Pulmonary artery endothelial cell (primary cell): Measurements from ENCODE around the gene UVRAG. TPM values are rescaled to one million over a fixed set of nuclear protein-coding genes. Genes with fewer than 3 reads are reported as not detected.

Source experiments
- DNase-seq: peaks from one replicate; pipeline ENCODE4 v3.0.0-alpha.2; 2011; ENCODE audit warnings: low read depth, low spot score
- total RNA-seq: library from RNA; depleted of rRNA; stranded (reverse); fragments of >200 nt; gene quantifications from 2 replicates; pipeline ENCODE4 v1.2.3, GENCODE V29; 2014

UVRAG gene
- total RNA-seq, 1 donor from 2014 or later, result 68.0 TPM

DNA sequence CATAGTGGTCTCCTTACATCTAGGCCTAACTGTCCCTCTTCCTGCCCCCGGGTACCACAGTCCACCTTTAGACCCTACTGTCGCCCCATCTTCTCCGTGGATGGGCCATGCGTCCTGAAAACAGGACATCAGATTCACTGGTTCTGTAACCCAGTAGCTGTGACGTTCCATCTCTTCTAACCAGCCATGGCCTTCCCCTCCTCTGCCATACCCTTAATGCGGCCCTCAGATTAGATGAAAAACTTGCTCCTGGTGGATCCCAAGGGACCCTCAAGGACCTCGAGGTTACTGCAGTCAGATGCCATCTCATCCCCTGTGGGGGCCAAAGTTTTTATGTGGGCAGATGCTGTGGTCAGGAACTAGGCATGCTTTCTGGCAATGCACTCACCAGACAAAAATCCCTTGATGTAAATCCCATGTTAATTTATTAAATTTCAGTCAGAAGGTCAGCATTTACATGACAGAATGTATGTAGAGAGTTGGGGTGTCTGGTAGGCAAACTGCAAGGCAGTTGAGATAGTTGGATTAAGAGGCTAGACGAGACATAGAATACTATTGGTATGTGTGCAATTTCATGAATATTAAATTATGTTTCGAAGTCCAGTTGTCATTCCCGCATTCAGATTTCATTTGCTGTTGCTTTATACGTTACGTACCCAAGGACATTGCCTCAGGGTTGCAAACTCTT lies 327.0 kb downstream of the UVRAG start:
- no peak for DNase-seq

DNA sequence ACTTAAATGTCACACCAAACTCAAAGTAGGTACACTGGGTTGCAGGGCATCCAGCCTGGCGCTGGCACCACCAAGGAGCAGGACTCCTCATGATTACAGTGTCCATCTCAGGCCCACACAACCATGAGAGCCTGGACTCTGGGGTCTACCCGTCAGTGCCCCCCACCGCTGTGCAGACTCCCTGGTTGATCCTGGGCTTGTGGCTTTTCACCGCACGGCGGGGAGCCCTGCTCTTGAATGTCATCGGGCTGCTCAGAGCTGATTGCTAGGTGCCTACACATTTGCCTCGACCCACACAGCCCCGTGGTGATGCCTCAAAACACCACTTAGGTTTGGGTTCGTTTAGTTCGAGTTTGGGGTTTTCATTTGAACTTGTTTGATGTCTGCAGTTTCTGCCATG lies 328.3 kb downstream of the UVRAG start:
- DNase-seq, result no peak

DNA sequence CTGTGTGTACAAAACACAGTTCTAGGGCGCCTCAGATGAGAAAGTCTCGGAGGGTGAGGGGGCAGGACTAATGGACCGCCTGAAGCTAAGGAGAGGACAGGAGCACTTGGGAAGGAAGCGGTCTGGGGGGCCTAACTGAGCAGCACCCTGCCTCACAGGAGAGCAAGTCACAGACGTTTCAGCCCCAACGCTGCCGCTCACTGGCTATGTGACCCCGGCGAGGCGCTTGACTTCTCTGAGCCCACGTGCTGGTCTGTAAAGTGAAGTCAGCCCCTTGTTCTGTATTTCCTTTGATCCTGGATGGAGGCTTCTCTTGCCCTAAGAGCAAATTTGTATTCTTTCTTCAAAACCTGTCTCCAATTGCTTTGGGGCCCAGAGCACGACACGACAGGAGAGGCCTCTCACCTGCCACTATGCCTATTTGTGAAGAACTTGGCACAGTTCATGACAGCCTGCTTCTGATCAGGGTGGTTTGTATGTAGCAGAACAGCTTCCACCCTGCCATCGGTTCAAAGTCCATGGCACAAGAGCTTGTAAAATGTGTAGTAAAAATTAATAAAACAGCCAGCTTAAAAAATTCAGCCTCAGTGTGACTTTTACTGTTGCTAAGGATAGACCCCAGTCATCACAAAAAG lies 332.2 kb downstream of the UVRAG start:
- DNase-seq, result no peak

DNA sequence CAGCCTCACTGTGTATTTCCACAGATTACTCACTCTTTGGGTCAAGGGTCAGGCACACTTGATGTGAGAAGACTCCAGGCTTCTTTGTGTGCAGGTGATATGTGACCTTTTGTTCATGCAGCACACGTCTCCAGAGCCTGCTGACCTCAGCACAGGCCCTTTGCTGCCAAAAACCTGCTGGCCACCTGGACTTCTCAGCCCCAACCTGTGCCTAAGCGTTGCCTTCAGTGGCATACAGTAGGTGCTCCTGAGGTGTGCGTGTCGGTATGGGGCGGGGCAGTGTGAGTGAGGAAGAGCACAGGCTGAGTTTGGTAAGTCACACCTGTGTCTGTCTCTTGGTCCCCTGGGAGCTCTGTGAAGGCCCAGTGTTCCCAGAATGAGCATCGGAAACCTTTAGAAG lies 333.2 kb downstream of the UVRAG start:
- DNase-seq, result no peak

DNA sequence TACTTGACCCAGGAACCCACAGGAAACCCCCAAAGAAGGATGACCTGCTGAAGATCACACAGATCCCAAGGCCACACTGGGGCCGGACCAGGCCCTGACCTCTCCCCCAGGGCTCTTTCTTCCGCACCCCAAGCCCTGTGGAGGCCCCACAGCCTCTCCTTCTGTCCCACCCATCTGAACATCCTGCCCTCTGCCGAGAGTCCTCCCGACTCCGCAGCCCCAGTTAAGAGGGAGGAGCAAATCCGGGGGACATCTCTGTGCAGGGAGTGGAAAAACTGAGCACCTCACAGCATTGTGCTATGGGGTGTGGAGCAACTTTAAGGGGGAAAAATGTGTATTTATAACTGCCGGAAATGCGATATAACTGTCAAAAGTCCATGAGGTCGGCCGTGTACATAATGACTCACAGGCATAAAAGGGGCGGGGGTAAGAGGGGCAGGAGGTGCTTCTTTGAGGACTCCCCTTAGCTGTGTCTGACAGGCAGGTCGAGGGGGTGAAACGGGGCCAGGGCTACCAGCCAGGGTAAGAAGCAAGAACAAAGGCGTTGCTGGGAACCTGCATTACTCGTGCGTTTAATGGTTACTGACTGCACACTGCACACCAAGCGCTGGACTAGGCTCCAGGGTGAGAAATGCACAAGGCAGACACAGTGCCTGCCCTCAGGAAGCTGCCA lies 334.1 kb downstream of the UVRAG start:
- DNase-seq, result no peak

DNA sequence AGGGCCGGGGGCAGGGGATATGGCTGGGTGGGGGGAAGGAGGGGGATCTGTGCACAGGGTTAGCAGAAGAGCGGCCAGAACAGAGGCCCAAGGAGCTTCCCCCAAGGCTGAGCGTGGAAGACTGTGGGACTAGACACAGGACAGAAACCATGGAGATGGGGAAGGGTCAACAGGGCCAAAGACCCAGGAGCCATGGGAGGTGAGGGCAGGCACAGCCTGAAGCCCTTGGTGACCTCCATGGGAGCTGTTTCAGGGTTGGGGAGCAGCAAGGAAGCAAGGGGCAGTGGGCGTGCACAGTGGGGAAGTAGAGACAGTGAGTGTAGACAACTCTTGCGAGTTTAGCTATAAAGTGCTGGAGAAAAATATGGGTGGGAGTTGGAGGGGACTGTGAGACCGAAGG lies 334.7 kb downstream of the UVRAG start:
- DNase-seq, result no peak

DNA sequence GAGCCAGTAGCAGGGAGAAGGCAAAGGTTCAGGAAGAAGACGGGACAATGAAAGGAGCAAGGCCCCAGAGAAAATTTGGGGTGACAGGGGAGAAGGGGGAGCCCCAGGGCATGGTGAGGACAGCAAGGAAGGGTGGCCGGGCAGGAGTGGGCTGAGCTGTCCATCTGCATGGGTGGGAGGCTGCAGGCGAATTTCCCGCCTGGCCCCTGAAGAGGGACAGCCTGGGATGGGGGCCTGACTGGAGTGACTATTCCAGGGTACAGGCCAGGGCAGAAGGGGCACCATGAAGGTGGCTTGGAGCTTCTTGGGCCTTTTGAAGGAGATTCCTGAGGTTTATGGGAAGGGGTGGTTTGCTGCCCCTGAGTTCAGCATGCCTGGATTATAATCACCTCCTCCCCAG lies 335.1 kb downstream of the UVRAG start:
- no peak for DNase-seq

DNA sequence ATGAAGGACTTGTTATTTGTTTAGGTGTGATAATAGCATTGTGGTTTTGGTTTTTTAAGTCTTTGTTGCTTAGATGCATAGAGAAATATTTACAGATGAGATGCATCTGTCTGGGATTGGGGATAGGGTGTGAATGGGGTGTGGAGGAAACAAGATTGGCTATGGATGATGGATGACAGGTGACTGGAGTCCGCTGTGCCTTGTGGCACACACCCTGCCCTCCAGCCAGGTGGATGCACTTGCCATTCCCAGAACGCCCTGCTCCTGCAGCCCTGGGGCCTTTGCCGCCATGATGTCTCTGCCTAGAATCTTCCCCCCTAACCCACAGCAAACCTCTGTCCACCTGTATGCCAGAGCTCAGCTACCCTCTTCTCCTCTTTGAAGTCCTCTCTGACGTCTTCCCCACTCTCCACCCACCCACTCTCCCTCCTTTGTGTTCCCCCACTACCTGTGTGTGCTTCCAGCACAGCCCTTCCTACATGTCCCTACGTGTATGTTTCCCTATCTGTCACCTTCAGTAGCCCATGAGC lies 336.6 kb downstream of the UVRAG start:
- no peak for DNase-seq

DNA sequence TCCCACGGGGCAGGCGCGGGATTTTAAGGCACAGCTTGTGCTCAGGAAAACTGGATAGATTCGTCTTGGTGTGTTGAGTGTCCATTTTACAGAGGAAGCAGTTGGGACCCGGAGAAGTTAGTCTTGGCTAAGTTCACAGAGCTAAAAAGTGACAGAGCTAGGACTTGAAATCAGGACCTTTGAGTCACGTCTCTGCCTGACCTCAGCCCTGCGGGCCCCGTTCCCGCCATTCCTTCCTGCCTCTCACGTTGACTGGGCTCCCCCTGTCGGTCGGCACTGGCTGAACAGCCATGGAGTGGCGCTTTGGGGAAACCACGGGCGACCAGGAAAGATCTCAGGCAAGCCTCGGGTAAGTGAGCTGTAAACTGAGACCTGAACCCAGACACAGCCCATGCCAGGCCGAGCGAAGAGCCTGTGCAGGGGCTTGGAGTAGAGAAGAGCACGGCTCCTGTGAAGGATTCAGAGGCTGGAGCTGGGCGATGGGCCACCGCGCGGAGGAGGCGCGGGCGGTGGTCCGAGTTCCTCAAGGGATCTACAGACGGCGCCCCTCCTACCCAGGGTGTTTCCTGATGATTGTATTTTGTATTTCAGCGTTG lies 337.2 kb downstream of the UVRAG start:
- DNase-seq, result peak; percentile 36

DNA sequence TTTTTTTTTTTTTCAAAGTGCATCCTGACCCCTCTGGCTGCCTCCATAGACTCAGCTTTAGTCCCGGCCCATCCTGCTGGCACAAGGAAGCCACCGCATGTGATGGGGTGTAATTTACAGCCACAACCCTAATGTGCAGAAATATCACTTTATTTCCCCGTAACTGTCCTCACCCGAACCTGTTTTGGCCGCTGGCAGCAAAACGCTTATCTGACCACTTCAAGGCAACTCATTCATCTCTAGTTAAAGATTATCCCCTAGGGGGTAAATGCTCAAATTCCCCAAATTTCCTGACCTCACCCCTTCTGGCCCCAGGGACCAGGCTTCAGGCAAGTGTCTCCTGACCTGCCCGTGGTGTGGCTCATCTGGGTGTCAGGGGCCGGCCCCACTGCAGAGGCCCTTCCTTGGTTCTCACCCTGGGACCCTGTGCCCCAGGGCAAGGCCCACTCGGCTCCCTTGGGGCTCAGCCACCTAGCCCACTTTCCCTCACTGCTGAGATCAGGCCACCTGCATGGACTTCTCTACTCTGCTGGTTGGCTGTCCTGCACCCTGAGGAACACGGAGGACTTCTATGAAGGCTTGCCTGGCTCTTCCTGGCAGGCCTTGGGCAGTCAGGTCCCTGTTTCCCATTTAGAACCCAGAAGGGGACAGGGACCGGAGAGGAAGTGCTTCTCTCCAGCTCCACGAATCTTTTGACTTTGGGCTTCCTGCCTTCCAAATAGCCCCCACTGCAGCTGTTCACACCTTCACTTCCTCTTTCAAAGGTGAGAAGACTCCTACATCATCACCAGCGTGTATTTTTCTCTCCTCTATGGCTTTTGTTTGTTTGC lies 337.9 kb downstream of the UVRAG start:
- no peak for DNase-seq

DNA sequence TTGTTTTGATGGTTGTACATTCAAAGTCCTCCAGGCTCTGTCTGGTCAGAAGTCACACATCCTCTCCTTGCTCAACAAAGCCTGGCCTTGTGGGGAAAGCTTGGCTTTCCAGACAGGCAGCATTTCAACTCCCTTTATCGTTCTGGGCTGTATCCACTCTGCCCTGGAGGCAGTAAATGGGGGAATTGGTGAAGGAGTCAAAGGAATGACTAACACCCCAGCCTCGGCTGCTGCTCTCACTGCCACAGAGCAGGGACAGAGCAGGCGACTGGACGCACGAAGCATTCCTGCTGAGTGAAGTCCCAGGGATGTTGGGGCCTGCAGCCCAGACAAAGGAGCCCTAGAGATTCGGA lies 338.5 kb downstream of the UVRAG start:
- no peak for DNase-seq

DNA sequence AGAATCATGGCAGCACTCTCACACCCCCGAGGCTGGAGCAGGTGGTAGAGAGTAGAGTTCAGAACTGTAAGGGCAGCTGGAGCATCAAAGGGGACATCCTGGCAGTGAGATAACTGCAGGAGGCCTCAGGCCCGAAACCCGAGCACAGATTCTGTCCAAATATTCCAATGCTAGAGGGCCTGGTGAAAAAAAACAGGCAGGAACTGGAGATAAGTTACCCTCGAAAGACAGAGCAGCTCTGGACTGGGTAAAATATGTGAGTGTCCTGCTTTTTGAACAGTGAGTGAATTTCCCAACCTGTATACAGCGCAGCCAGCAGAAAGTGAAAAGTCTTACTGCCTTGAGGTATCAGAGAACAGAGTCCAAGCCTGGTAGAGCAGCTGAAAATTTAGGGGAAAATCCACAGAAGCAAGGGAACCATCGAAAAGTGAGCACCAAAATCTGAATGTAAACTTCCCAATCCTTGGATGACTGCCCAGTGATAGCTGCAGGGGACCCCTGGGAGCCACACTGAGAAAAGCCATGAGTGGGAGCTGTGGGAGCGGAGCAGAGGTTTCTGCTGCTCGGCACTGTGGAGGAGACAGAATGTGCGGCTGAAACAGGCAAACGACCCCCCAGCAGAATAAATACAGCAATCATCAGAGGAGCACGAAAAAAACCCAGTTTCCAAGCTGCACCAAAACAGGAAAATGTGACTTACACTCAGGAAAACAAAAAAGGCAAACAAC lies 340.7 kb downstream of the UVRAG start:
- DNase-seq, result no peak

DNA sequence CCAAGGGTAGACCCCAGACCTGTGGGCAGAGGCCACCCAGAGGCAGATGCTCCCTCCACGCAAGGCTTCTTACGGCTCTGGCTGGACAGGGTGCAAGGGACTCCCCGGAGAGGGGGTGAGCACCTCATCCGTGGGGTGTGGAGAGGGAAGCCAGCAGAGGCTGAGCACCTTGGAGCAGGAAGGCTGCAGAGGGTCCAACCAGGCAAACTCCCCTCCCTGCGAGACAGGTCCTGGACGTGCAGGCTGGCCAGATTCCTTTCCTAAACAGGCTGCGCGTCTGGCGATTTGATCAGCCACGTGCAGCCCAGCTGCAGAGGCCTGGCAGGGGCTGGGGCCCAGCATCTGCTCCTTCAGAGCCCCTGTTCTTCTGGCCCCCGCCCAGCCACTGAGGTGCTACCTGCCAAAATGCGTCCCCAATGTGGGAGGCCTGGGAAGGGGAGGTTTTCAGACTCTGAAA lies 342.0 kb downstream of the UVRAG start:
- DNase-seq, result no peak

DNA sequence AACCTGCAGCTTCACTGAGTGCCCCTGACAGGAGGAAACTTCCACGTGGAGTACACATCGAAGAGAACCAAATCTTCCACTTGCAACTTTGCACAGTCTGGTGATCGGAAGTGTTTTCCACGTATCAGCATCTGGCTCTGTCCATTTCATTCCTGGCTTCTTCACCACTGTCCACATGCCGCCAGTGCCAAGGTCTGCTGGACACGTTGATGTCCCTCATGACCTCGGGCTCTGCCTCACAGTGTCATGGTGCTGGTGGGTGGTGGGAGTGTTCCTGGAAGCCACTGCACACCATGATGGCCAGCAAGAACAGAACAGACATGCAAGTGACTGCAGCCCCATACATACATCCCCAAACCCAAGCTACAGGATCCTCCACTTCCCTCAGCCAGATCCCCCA lies 342.9 kb downstream of the UVRAG start:
- no peak for DNase-seq

DNA sequence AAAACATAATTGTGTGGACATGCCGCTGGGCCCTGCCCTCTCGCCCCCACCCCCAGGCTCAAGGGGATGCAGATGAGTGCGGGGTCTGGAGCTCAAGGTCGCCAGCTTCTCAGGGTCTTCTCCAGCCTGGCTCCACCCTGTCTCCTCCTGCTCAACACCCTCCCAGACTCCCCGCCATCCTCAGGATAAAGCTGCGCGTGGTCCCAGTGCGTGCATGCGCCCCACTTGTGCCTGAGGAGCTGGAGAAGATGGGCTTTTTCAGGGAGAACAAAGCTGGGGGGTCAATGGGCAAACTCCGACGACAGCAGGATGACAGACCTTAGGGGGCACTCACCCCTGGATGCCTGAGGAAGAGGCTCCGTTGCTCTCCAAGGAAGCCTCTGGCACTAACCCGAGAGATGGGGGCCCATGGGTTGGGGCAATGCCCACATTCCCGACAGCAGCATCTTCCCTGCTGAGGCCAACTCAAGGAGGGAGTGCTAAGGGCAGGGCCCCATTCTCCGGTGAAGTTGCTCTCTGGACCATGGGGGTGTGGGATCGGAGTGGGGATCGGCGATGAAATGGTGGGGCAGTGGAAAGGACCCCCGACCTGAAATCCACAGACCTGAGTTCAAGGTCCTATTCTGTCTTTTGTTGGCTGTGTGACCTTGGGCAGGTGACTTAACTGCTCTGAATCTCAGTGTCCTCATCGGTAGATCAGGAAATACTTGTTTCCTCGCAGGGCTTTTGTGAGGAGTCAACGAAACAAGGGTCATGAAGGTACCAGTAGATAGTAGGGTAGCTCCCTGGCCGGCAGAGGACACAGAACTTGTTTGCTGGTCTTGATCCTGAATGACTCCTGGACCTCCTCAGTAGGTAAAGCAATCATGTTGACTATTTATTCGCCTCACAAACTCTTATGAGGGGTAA lies 343.6 kb downstream of the UVRAG start:
- no peak for DNase-seq

DNA sequence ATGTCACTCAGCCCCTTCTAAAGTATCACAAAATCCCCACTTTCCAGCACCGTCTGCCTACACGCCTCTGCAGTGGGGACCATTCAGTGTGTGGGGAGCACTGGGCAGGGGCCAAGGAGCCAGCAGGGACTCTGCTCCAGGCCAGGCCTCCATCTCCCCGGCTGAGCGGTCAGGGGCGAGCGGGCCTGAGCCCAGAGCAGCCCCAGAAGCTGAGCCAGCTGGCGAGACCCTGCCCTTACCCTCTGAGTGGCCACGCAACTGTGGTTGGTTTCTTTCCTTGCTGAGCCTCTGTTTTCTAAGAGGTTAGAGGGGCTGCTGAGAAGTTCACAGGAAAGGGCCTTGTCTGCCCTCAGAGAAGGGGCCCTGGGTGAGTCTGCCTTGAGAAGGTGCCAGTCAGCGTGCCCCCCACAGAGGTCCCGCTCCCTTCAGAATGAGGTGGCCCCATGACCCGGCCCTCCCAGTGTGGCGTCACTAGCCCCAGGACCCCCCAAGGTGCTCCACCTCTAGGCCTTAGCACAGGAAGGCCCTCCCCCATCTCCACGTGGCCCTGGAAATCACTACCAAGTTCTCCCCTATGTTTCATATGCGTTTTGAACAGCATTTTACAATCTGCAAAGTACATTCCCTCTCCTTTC lies 344.4 kb downstream of the UVRAG start:
- DNase-seq, result no peak

DNA sequence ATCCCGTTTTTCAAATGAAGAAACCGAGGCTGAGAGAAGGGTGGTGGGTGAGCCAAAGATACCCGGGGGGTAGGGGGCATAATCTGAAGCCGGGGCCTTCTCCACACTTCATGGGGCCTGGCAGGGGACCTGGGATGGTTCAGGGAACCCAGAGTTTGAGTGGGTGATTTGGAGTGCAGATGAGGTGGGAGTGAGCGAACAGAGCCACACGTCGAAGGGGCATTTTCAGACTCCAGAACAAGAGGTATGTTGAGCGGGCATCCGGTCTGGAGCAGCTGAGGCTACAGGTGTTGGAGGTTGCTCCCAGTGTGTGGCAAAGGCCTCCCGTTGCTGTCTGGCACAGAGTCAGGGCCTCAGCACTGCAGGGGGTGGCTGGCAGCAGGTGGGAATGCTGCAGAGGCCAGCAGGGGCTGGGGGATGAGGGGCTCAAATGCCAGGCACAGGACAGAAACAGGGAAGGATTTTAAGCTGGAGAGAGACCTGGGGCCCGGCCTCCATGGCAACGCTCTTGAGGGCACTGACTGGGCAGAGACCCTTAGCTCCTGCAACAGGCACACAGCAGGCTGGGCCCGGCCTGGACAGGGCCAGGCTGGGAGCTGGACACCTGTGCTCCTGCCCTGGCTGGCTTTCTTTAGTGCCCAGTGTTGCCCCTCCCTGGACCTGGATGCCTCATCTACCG lies 345.1 kb downstream of the UVRAG start:
- no peak for DNase-seq

DNA sequence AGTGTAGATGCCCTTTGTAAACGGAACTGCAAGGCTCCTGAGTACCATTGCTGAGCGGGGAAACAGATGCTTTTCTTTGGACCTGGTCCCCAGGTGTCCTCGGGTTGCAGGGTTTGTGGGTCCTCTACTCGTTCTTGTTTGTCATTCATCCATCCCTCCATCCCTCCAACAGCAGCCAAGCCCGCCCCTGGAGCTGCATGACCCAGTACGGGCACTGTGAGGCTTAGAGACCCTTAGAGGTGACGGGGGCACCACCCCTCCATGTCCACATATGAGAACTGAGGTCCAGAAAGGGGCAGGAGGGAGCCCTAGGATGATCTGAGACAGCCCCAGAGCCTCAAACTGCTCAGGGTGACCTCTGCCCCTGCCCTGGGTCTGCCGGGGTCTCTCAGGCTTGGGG lies 345.8 kb downstream of the UVRAG start:
- DNase-seq, result no peak
